ENCODE results near the gene NTN3. TPM values are rescaled to one million over a fixed set of nuclear protein-coding genes. Genes with fewer than 3 reads are reported as not detected.

The NTN3 gene
- total and polyA plus RNA-seq, 2 of the 4 experiments (the other 2 are of a cell fraction): 0.18 to 0.38 TPM

- Histone ChIP-seq H3K56ac (ENCODE audit: extremely low read depth, insufficient read depth, low read length) (no peak overlapping the region), H2AK5ac (ENCODE audit: low read depth, low read length) (no peak overlapping the region), H3K4me1 (ENCODE audit: control insufficient read depth, insufficient read depth, low read length) (peaks cover 24% of the 10 kb centered on the region), H2BK20ac (ENCODE audit: low read depth, low read length) (no peak overlapping the region), H2BK15ac (ENCODE audit: low read depth, low read length) (no peak overlapping the region), H4K20me1 (ENCODE audit: insufficient read depth, low read length) (peaks cover 17% of the 10 kb centered on the region), H3K4ac (ENCODE audit: low read depth, low read length) (no peak overlapping the region), H3K18ac (ENCODE audit: low read depth, low read length) (no peak overlapping the region), H2BK120ac (ENCODE audit: low read depth, low read length) (no peak overlapping the region), H3K4me3 (ENCODE audit: insufficient read depth, low read depth, low read length) (peak overlapping the region; percentile 27; the same call in 1 of the 2 replicates), H2AFZ (replicated peaks; ENCODE audit: low read length, poor library complexity) (peak overlapping the region; percentile 78), H3K23ac (ENCODE audit: low read depth, low read length) (no peak overlapping the region), H4K91ac (ENCODE audit: insufficient read depth, low read depth, low read length) (no peak overlapping the region), H3K9me1 (ENCODE audit: insufficient read depth, low read length) (peaks cover 8% of the 10 kb centered on the region), H2BK5ac (ENCODE audit: low read depth, low read length, poor library complexity, severe bottlenecking) (no peak overlapping the region), H3K4me2 (ENCODE audit: low read depth, low read length) (peak overlapping the region; percentile 57), H3K79me1 (ENCODE audit: low read depth in 1 of 2, low read length in 2 of 2) (peaks cover 10 to 40% of the 10 kb centered on the region in 2 experiments; a peak in 2 of 4 replicates), H3K27me3 (ENCODE audit: control insufficient read depth, insufficient read depth, low read length) (no peaks in the 10 kb centered on the region; the same call in 1 of the 2 replicates), H2AK9ac (replicated peaks; ENCODE audit: low read depth, low read length, poor library complexity) (peak overlapping the region; percentile 81), H4K5ac (ENCODE audit: low read depth, low read length) (no peak overlapping the region), H3K9ac (ENCODE audit: low read depth, low read length) (no peak overlapping the region), H3K36me3 (ENCODE audit: control insufficient read depth, insufficient read depth, low read length) (no peaks in the 10 kb centered on the region), H3K27ac (ENCODE audit: insufficient read depth, low read length) (no peak overlapping the region), H3K9me3 (ENCODE audit: control insufficient read depth, insufficient read depth, low read length) (no peaks in the 10 kb centered on the region), H3K14ac (replicated peaks; ENCODE audit: low read depth, low read length) (no peak overlapping the region), H4K8ac (ENCODE audit: low read depth in 2 of 2, low read length in 2 of 2) (no peak overlapping the region)
- dilution Hi-C loops (cut with HindIII; ENCODE audit: low sequenced_read_pairs, unreplicated experiment): no loop called here
- DNase-seq (no peak), ATAC-seq (ENCODE audit: low read depth) (no peak)
- intact Hi-C loops (cut with micrococcal nuclease): no loop called here
- 62% methylated on average over 29 of the region's 61 CpGs; no CpG with 5 or more reads in 1 of the 2 experiments for WGBS, 2 experiments (ENCODE audit: extremely low coverage in 2 of 2, insufficient read length in 1 of 2)
- ChIA-PET CTCF (no interaction called here), POLR2A (ENCODE audit: unreplicated experiment) (interaction anchor here (0.6 kb wide), 1 partner anchor 16 kb away, joined by 8 read pairs; no protein-coding TSS in a partner anchor)
- no peak for TF ChIP-seq MAZ (IDR thresholded peaks at IDR 0.05; ENCODE audit: borderline replicate concordance, low read depth, low read length)
- no peak for TF ChIP-seq POLR2A (IDR thresholded peaks at IDR 0.05; ENCODE audit: low read depth, low read length)
- TF ChIP-seq USF2 (IDR thresholded peaks at IDR 0.05; ENCODE audit: low read depth, low read length): no peak
- no peak for TF ChIP-seq RFX5 (IDR thresholded peaks at IDR 0.05; ENCODE audit: low read depth, low read length)
- TF ChIP-seq CTCF (conservative IDR thresholded peaks at IDR 0.05; ENCODE audit: low read depth, low read length): no peak
- no peak for TF ChIP-seq CHD1 (IDR thresholded peaks at IDR 0.05; ENCODE audit: low read depth, low read length)
- no TSS peak for BruUV-seq (replicated peaks)
- in situ Hi-C loops (cut with MboI; ENCODE audit: low sequenced_read_pairs): no loop called here
Measured at GRCh38 chr16:2471653-2472487, 773 bp downstream of the NTN3 start.

Data from IMR-90 (cell line).